ENCODE measurements around the gene LILRB2. TPM values are rescaled to one million over a fixed set of nuclear protein-coding genes. Genes with fewer than 3 reads are reported as not detected.
"Not testable (repeated sequence)": the region's sequence is repeated elsewhere in the genome, so short reads cannot be mapped to it uniquely, and the experiment has no call there.

Gene LILRB2
- total and polyA plus RNA-seq, 11 donors, result 0.83 to 43.6 (median 1.7) TPM

GRCh38 chr19:54273821-54274220 is 7.1 kb downstream of the LILRB2 start:
- Histone ChIP-seq H3K36me3 (no peaks in the 10 kb centered on the region), H3K27me3 (peaks cover 0 to 16% (median 0%) of the 10 kb centered on the region in 9 donors), H3K4me1 (no peaks in the 10 kb centered on the region), H3K4me3 (no peak overlapping the region), H3K27ac (peak overlapping the region in 1 of 12 donors; percentile 0), H3K9me3 (no peaks in the 10 kb centered on the region)
- no peak for DNase-seq
- WGBS, 4 donors, result 65 to 80% (median 76%) methylated on average over 3 of the region's 3 CpGs
- ATAC-seq, result no peak
- intact Hi-C loops (cut with DNase I), result no loop called here
- no peak for TF ChIP-seq CTCF (IDR thresholded peaks at IDR 0.05)
- TF ChIP-seq POLR2A (IDR thresholded peaks at IDR 0.05), result no peak

DNA sequence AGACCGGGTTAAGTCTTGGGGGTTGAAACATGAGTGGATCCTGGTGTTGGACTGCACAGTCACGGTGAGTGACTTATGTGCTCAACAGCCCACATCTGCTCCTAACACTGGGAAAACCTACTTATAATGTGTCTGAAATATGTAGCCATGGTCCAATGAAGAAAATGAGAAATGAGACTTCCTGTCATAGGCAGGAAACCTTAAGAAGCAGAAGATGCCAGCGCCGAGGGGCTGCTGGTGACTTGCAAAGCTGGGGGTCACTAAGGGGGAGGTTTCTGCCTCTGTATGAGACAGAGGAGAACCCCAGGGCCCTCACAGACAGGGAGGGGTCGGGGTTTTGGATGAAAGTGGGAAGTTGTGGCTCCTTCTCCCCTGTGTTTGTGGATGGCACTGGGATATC is 8.7 kb downstream of the LILRB2 start:
- Histone ChIP-seq H3K27me3 (peaks cover 0 to 15% (median 0%) of the 10 kb centered on the region in 9 donors), H3K27ac (peak overlapping the region in 1 of 12 donors; percentile 87)
- ATAC-seq, result peak in 1 of 4 donors; percentile 26
- H3K36me3 ChIP-seq; H3K9me3 ChIP-seq; H3K4me1 ChIP-seq; intact Hi-C loops (cut with DNase I); H3K4me3 ChIP-seq; DNase-seq: not testable (repeated sequence)
- 53 to 68% (median 61%) methylated on average over 5 of the region's 5 CpGs for WGBS, 4 donors

DNA sequence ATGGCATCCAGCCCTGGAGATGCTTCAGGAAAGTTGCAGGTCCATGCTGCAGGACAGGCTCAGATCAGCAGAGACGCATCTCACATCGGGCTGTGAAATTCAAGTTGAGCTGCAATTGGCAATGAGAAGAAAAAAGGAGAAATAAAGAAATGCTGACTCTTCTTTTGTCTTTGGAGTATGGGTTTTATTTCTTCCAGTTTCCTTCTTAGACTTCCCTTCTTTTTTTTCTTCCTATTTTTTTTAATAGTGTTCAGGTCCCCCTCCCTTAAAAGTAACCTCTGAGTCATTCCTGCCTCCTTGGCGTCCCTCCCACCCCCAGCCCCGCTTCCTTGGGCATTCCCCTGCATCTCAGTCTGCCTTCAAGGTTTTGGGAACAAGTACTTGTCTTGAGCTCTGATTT is 9.3 kb downstream of the LILRB2 start:
- ATAC-seq (peak in 3 of 4 donors; percentile 46 to 74 (median 55)), DNase-seq (peak in 1 of 5 donors; percentile 58)
- H3K36me3 ChIP-seq; H3K4me1 ChIP-seq; intact Hi-C loops (cut with DNase I); H3K27me3 ChIP-seq; H3K9me3 ChIP-seq: not testable (repeated sequence)
- WGBS, 4 donors, result 41 to 70% (median 63%) methylated on average over 4 of the region's 4 CpGs
- Histone ChIP-seq H3K4me3 (peak overlapping the region in 1 of 12 donors; percentile 35), H3K27ac (peak overlapping the region in 2 of 12 donors; percentile 13 to 87)

DNA sequence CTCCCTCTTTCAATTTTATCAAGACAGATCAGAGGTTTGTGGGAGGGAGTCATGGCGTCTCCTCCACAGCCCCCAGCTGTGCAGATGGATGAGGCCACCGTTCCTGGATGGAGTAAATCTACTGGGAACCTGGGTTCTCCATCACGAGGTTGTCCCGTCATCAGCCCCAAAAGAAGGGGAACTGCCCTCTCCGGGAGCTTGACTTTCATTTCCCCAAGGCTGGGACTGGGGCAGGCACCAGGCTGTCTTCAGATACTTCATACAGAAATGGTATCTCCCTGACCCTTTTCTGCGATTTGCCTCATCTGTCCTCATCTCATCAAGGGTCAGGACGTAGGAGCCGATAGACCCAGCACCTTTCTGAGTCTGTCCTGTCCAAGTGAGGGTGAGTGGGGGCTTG is 9.8 kb downstream of the LILRB2 start:
- Histone ChIP-seq H3K4me1 (no peaks in the 10 kb centered on the region), H3K27ac (peak overlapping the region in 2 of 12 donors; percentile 13 to 87), H3K27me3 (peaks cover 0 to 7% (median 0%) of the 10 kb centered on the region in 9 donors), H3K36me3 (no peaks in the 10 kb centered on the region), H3K4me3 (peak overlapping the region in 1 of 12 donors; percentile 35), H3K9me3 (no peaks in the 10 kb centered on the region)
- DNase-seq, result peak in 3 of 5 donors; percentile 43 to 67 (median 54)
- peak; percentile 42 to 81 (median 68) for ATAC-seq
- intact Hi-C loops (cut with DNase I), result no loop called here
- no peak for TF ChIP-seq CTCF (IDR thresholded peaks at IDR 0.05)
- TF ChIP-seq POLR2A (IDR thresholded peaks at IDR 0.05), result no peak
- WGBS, 4 donors, result 69 to 75% (median 72%) methylated on average over 8 of the region's 8 CpGs

DNA sequence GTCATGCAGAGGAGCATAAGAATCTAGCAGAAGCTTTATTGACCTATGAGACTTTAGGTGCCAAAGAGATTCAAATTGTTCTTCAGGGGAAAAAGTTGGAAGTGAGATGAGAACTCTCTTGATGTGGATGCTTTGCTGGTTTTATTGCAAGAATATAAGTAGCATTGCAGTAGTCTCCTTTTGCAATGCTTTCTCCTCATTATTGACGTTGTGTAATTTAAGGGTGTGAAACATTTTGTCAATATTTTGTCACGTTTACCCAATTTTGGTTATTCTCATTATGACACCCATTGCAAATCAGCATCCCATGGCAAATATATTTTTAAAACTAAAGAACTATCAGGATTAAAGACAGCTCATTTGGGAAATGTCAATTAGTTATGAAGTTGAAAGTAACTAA is 12.0 kb downstream of the LILRB2 start:
- no peak overlapping the region for H3K27ac ChIP-seq
- H3K4me1 ChIP-seq, result no peaks in the 10 kb centered on the region
- no peaks in the 10 kb centered on the region for H3K36me3 ChIP-seq
- no peak for TF ChIP-seq CTCF (IDR thresholded peaks at IDR 0.05)
- TF ChIP-seq POLR2A (IDR thresholded peaks at IDR 0.05), result no peak
- ATAC-seq (no peak), DNase-seq (no peak)
- no peaks in the 10 kb centered on the region for H3K9me3 ChIP-seq
- H3K4me3 ChIP-seq, result no peak overlapping the region
- intact Hi-C loops (cut with DNase I), result no loop called here
- 56 to 65% (median 58%) methylated on average over 2 of the region's 2 CpGs for WGBS, 4 donors
- H3K27me3 ChIP-seq, result peaks cover 0 to under 1% (median 0%) of the 10 kb centered on the region in 9 donors
